HUDEP-2 (cell line): ENCODE data around the gene ING1.
"Not testable (repeated sequence)": the region's sequence is repeated elsewhere in the genome, so short reads cannot be mapped to it uniquely, and the experiment has no call there.

Experiments used
- DNase-seq, 76 experiments: peaks; one replicate each; lab custom pipeline; 2025; ENCODE audit not compliant: unreplicated experiment in 76 of 76; lab: John Stamatoyannopoulos, UW

Gene ING1

DNA sequence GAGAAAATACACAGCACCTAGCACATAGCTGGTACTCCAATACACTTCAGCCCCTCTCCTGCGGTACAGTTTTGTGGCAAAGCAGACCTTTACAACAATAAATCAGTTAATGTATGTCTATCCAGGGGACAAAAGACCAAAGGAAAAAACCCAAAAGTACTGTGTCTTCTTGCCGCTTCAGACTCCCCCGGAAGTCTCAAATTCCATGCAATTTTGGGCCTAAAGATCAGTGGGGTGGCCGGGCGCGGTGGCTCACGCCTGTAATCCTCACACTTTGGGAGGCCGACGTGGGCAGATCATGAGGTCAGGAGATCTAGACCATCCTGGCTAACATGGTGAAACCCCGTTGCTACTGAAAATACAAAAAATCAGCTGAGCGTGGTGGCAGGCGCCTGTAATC lies 23.8 kb upstream of the ING1 start:
- no peak for DNase-seq

- no peak for DNase-seq
These were observed 23.0 kb upstream of the ING1 start for GRCh38 chr13:110690516-110690915.

DNA sequence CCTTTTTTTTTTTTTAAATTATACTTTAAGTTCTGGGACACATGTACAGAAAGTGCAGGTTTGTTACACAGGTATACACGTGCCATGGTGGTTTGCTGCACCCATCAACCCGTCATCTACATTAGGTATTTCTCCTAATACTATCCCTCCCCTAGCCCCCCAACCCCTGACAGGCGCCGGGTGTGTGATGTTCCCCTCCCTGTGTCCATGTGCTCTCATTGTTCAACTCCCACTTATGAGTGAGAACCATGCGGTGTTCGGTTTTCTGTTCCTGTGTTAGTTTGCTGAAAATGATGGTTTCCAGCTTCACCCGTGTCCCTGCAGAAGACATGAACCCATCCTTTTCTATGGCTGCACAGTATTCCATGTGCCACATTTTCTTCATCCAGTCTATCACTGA lies 17.7 kb upstream of the ING1 start:
- not testable (repeated sequence) for DNase-seq

GRCh38 chr13:110696776-110697175 lies 16.7 kb upstream of the ING1 start:
- no peak for DNase-seq

- DNase-seq, result no peak
These were observed 15.7 kb upstream of the ING1 start for GRCh38 chr13:110697842-110698241.

GRCh38 chr13:110698689-110699088 lies 14.8 kb upstream of the ING1 start:
- DNase-seq, result no peak

GRCh38 chr13:110699148-110700145 lies 14.1 kb upstream of the ING1 start:
- no peak for DNase-seq

DNA sequence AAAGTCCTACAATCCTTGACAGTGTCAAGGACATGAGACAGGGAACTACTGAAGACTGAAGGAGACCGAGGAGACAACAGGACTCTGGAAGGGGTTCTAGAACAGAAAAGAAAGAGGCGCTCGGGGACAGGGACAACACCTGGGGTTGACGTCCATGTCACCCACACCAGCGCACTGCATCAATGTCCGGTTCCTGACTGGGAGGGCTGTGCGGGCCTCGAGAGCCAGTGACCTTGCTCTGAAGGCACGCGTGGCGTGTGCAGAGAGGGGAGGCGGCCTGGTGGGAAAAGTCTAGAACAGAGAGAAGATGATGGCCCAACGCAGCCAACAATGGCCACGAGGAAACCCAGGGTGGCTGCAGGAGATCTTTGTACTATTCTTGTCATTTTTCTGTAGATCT lies 13.3 kb upstream of the ING1 start:
- DNase-seq, result no peak

DNA sequence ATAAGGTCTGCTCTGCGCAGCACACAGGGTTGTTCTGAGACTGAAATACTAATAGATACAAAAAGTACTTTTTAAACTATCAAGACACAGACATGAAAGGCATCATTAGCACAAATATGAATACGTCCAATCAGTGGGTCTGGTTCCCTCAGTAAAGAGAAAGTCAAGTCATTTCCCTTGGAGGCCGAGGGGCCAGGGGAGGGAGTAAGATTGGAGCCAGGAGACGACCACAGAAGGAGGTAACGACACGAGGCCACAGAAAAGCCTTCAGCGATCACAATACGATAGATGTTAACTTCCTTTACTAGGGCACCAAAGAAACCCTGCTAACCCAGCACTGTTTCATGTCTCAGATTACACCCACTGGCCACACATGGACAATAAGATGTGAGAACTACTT lies 12.9 kb upstream of the ING1 start:
- DNase-seq, result no peak

- not testable (repeated sequence) for DNase-seq
These were observed 12.4 kb upstream of the ING1 start for GRCh38 chr13:110701061-110701460.

DNA sequence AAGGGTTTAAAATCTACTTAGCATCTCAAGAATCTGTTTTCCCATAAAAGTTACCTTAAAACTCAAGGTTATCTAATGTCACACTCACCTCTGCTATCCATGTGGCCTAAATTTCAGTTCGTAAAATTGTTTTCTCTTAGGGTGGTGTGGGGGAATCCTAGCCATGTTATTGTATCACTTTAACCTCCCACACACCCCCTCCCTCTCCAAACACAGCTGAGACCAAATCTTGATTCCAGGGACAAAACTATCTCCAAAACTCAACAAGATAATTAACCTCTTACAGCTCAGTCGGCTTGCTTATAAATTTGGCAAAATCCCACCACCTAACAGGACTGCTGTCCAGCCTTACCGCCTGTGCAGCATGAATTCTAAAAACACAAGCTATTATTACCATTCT lies 11.4 kb upstream of the ING1 start:
- no peak for DNase-seq

GRCh38 chr13:110702591-110703526 lies 10.6 kb upstream of the ING1 start:
- no peak for DNase-seq

DNA sequence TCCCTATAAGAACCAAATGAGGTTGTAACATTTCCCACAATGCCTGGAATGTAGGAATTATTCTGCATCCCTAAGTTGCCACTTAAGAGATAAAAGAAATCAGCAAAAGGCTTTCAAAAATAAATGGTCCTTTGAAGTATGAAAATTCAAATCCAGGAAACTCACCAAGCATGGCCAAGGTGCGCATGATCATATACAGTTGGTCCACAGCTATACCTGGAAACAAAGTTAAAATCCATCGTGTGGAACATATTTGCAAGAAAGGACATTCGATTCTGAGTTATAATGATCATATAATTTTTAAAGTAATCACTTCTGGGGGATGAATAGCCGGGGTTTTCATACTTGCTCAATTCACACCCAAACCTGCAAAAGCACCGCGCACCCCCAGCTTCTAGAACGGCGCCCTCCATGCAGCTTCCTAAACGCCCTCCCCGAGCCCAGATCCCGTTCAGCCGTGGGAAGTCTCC lies 8.1 kb upstream of the ING1 start:
- DNase-seq, result no peak

DNA sequence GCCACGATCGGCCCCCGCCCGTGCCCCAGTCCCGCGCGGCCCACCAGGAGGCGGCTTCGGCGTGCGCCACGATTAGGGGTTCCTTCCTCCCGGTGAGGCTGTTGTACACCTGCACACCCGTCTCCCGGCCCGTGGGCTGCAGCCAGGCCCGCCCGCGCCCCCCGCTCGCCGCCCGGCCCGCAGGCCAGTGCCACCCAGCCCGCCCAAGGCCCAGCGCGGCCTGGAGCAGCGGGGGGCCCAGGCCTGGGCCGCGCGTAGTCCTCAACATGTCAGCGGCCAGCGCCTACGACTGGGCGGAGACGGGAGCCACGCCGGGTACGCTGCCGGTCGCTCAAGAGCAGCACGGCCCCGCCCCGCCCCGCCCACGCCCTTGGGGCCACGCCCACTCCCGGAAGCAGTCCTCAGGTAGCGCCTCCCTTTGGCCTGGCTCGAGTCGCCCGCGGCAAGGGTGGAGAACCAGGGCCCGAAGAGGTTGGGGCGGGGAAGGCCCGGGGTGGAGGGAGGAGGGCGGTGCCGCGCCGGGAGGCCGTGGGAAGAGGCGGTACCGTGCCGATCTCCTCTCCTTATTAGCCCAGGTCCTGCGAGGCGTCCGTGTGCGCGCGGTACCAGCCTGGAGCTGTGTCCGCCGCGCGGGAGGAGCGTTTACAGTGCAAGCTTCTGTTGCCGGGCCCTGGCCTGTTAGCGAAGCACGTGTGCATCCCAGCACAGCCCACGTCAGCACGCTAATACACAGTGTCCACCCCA lies 7.5 kb upstream of the ING1 start, which contains the start of gene CARS2:
TSS of gene CARS2 (minus strand) at position 291 of the 744 bp plus-strand sequence. CDS start at position 268, 23 bp downstream.
- peak in 75 of 76 experiments; percentile 42 to 100 (median 94) for DNase-seq

DNA sequence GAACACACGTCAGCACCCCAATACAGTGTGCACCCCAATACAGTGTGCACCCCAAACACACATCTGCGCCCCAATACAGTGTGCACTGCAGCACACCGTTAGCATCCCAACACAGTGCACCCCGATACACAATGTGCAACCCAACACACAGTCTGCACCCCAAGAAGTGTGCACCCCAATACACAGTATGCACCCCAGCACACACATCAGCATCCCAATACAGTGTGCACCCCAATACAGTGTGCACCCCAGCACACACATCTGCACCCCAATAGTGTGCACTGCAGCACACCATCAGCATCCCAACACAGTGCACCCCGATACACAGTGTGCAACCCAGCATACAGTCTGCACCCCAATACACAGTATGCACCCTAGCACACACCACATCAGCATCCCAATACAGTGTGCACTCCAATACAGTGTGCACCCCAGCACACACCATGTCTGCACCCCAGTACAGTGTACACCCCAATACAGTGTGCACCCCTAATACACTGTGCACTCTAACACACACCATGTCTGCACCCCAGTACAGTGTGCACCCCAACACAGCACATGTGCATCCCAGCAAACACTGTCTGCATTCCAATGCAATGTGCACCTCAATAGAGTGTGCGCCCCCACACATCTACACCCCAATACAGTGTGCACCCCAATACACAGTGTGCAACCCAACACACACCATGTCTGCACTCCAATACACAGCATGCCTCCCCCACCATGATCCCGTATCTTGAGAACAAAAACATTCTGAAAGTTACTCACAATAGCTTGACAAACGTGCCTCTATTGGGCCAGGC lies 6.7 kb upstream of the ING1 start:
- DNase-seq, result no peak

DNA sequence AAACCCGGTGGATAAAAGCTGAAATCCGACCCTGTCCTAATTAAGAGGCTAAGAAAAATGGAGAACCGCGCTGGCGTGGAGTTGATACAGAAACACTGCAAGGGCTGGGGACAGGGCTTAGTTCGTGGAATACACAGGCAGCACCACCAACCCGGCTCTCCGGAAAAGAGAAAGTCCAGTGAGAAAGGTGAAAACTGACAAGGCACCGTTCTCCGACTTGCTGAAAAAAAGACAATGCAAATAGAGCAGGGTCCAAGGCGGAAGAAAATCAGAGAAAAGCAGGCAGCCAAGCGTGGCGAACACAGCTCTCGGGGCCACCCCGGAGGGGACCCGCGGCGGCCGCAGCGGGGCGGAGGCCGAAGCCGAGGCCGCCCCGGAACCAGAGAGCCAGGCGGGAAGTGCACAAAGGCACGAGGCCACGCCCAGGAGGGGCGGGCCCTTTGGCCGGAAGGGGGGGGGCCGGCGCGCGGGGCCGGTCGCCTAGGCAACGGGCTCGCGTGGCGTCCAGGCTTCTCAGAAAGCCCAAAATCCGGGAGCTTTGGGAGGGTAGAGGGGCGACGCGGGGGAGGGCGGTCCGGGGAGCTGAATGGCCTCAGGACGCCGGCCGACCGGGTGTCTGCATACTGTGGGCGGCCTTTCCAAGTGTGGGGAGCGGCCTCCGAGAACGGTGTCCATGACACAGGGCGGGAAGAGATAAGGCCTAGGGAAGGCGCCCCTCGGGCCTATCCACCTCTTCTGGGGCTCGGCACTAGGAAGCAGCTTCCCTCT lies 1.2 kb upstream of the ING1 start:
- DNase-seq, result peak in 74 of 76 experiments; percentile 9 to 98 (median 79)

GRCh38 chr13:110712849-110713641 lies 455 bp upstream of the ING1 start:
- peak in 75 of 76 experiments; percentile 93 to 100 (median 97) for DNase-seq
